ENCODE measurements around the gene ZNF407. TPM values are rescaled to one million over a fixed set of nuclear protein-coding genes. Genes with fewer than 3 reads are reported as not detected.

ZNF407 gene
- total RNA-seq, 1 experiment from 2014 or later = 18.1 TPM

GRCh38 chr18:74902147-74902455 is 304.4 kb downstream of the ZNF407 start:
- H3K4me2 ChIP-seq (ENCODE audit: low read depth, low read length, poor library complexity, severe bottlenecking) = no peak overlapping the region
- no peaks in the 10 kb centered on the region for H4K20me1 ChIP-seq (ENCODE audit: insufficient read depth, low read depth, low read length)

GRCh38 chr18:74905247-74905646 is 307.6 kb downstream of the ZNF407 start:
- no peak overlapping the region for H3K4me3 ChIP-seq (ENCODE audit: low read length)
- no peak overlapping the region for H3K9ac ChIP-seq (ENCODE audit: low read length)
- H3K27me3 ChIP-seq (ENCODE audit: low read length) = no peaks in the 10 kb centered on the region
- DNase-seq = no peak
- H3K4me2 ChIP-seq (ENCODE audit: low read depth, low read length, poor library complexity, severe bottlenecking) = no peak overlapping the region
- no peaks in the 10 kb centered on the region for H3K4me1 ChIP-seq (ENCODE audit: low read length)
- H3K79me2 ChIP-seq (ENCODE audit: low read length) = no peaks in the 10 kb centered on the region
- no peaks in the 10 kb centered on the region for H4K20me1 ChIP-seq (ENCODE audit: insufficient read depth, low read depth, low read length)
- no peaks in the 10 kb centered on the region for H3K9me2 ChIP-seq (replicated peaks; ENCODE audit: insufficient read depth, low read length)
- H2AFZ ChIP-seq (ENCODE audit: low read length) = no peak overlapping the region
- no peaks in the 10 kb centered on the region for H3K9me3 ChIP-seq (ENCODE audit: low read length)
- H3K27ac ChIP-seq (ENCODE audit: low read length) = no peak overlapping the region
- no peaks in the 10 kb centered on the region for H3K36me3 ChIP-seq (ENCODE audit: insufficient read depth, low read length)

More at GRCh38 chr18:74902147-74902455, 304.4 kb downstream of the ZNF407 start:
- Histone ChIP-seq H3K27ac (ENCODE audit: low read length) (no peak overlapping the region), H2AFZ (ENCODE audit: low read length) (no peak overlapping the region), H3K9me3 (ENCODE audit: low read length) (no peaks in the 10 kb centered on the region), H3K9ac (ENCODE audit: low read length) (no peak overlapping the region), H3K4me1 (ENCODE audit: low read length) (peaks cover 7% of the 10 kb centered on the region), H3K79me2 (ENCODE audit: low read length) (no peaks in the 10 kb centered on the region), H3K36me3 (ENCODE audit: insufficient read depth, low read length) (no peaks in the 10 kb centered on the region), H3K4me3 (ENCODE audit: low read length) (no peak overlapping the region), H3K27me3 (ENCODE audit: low read length) (no peaks in the 10 kb centered on the region), H3K9me2 (replicated peaks; ENCODE audit: insufficient read depth, low read length) (no peaks in the 10 kb centered on the region)
- DNase-seq = no peak

GRCh38 chr18:74906184-74906583 is 308.5 kb downstream of the ZNF407 start:
- Histone ChIP-seq H4K20me1 (ENCODE audit: insufficient read depth, low read depth, low read length) (no peaks in the 10 kb centered on the region), H3K4me1 (ENCODE audit: low read length) (no peaks in the 10 kb centered on the region), H3K27me3 (ENCODE audit: low read length) (no peaks in the 10 kb centered on the region), H3K9ac (ENCODE audit: low read length) (no peak overlapping the region), H3K4me3 (ENCODE audit: low read length) (no peak overlapping the region), H3K4me2 (ENCODE audit: low read depth, low read length, poor library complexity, severe bottlenecking) (no peak overlapping the region), H3K79me2 (ENCODE audit: low read length) (no peaks in the 10 kb centered on the region), H3K27ac (ENCODE audit: low read length) (no peak overlapping the region), H3K36me3 (ENCODE audit: insufficient read depth, low read length) (no peaks in the 10 kb centered on the region), H3K9me2 (replicated peaks; ENCODE audit: insufficient read depth, low read length) (no peaks in the 10 kb centered on the region), H3K9me3 (ENCODE audit: low read length) (no peaks in the 10 kb centered on the region), H2AFZ (ENCODE audit: low read length) (no peak overlapping the region)
- DNase-seq = no peak

- no peaks in the 10 kb centered on the region for H3K36me3 ChIP-seq (ENCODE audit: insufficient read depth, low read length)
- no peak overlapping the region for H3K27ac ChIP-seq (ENCODE audit: low read length)
- H3K9ac ChIP-seq (ENCODE audit: low read length) = no peak overlapping the region
- no peaks in the 10 kb centered on the region for H4K20me1 ChIP-seq (ENCODE audit: insufficient read depth, low read depth, low read length)
- peaks cover 19% of the 10 kb centered on the region for H3K4me1 ChIP-seq (ENCODE audit: low read length)
- H3K9me3 ChIP-seq (ENCODE audit: low read length) = no peaks in the 10 kb centered on the region
- no peak overlapping the region for H3K4me3 ChIP-seq (ENCODE audit: low read length)
- H3K79me2 ChIP-seq (ENCODE audit: low read length) = no peaks in the 10 kb centered on the region
- no peak overlapping the region for H2AFZ ChIP-seq (ENCODE audit: low read length)
- DNase-seq = no peak
- no peaks in the 10 kb centered on the region for H3K9me2 ChIP-seq (replicated peaks; ENCODE audit: insufficient read depth, low read length)
- H3K27me3 ChIP-seq (ENCODE audit: low read length) = no peaks in the 10 kb centered on the region
- no peak overlapping the region for H3K4me2 ChIP-seq (ENCODE audit: low read depth, low read length, poor library complexity, severe bottlenecking)
Measured at GRCh38 chr18:74914052-74914591, 316.5 kb downstream of the ZNF407 start.

- no peaks in the 10 kb centered on the region for H3K36me3 ChIP-seq (ENCODE audit: insufficient read depth, low read length)
- no peaks in the 10 kb centered on the region for H3K27me3 ChIP-seq (ENCODE audit: low read length)
- H3K4me3 ChIP-seq (ENCODE audit: low read length) = no peak overlapping the region
- H3K9me2 ChIP-seq (replicated peaks; ENCODE audit: insufficient read depth, low read length) = no peaks in the 10 kb centered on the region
- no peaks in the 10 kb centered on the region for H3K79me2 ChIP-seq (ENCODE audit: low read length)
- H2AFZ ChIP-seq (ENCODE audit: low read length) = no peak overlapping the region
- H4K20me1 ChIP-seq (ENCODE audit: insufficient read depth, low read depth, low read length) = no peaks in the 10 kb centered on the region
- no peaks in the 10 kb centered on the region for H3K9me3 ChIP-seq (ENCODE audit: low read length)
- DNase-seq = no peak
- H3K4me1 ChIP-seq (ENCODE audit: low read length) = peaks cover 19% of the 10 kb centered on the region
- H3K27ac ChIP-seq (ENCODE audit: low read length) = no peak overlapping the region
- no peak overlapping the region for H3K9ac ChIP-seq (ENCODE audit: low read length)
- no peak overlapping the region for H3K4me2 ChIP-seq (ENCODE audit: low read depth, low read length, poor library complexity, severe bottlenecking)
Measured at GRCh38 chr18:74914648-74915047, 317.0 kb downstream of the ZNF407 start.

- Histone ChIP-seq H2AFZ (ENCODE audit: low read length) (no peak overlapping the region), H3K9me3 (ENCODE audit: low read length) (no peaks in the 10 kb centered on the region), H3K4me1 (ENCODE audit: low read length) (peaks cover 19% of the 10 kb centered on the region), H3K79me2 (ENCODE audit: low read length) (no peaks in the 10 kb centered on the region), H3K4me2 (ENCODE audit: low read depth, low read length, poor library complexity, severe bottlenecking) (peak overlapping the region; percentile 38), H3K9me2 (replicated peaks; ENCODE audit: insufficient read depth, low read length) (no peaks in the 10 kb centered on the region), H3K27me3 (ENCODE audit: low read length) (no peaks in the 10 kb centered on the region), H3K4me3 (ENCODE audit: low read length) (no peak overlapping the region), H3K36me3 (ENCODE audit: insufficient read depth, low read length) (no peaks in the 10 kb centered on the region), H3K27ac (ENCODE audit: low read length) (peak overlapping the region; percentile 75), H3K9ac (ENCODE audit: low read length) (no peak overlapping the region; the same call in 1 of the 2 replicates), H4K20me1 (ENCODE audit: insufficient read depth, low read depth, low read length) (no peaks in the 10 kb centered on the region)
- DNase-seq = peak; percentile 54
Measured at GRCh38 chr18:74916773-74917393, 319.2 kb downstream of the ZNF407 start.

GRCh38 chr18:74918276-74918790 is 320.7 kb downstream of the ZNF407 start:
- no peak overlapping the region for H3K9ac ChIP-seq (ENCODE audit: low read length)
- H3K27ac ChIP-seq (ENCODE audit: low read length) = no peak overlapping the region
- no peaks in the 10 kb centered on the region for H3K9me2 ChIP-seq (replicated peaks; ENCODE audit: insufficient read depth, low read length)
- no peaks in the 10 kb centered on the region for H3K79me2 ChIP-seq (ENCODE audit: low read length)
- H3K4me1 ChIP-seq (ENCODE audit: low read length) = peaks cover 19% of the 10 kb centered on the region
- H3K4me3 ChIP-seq (ENCODE audit: low read length) = no peak overlapping the region
- H2AFZ ChIP-seq (ENCODE audit: low read length) = no peak overlapping the region
- no peaks in the 10 kb centered on the region for H3K36me3 ChIP-seq (ENCODE audit: insufficient read depth, low read length)
- no peak overlapping the region for H3K4me2 ChIP-seq (ENCODE audit: low read depth, low read length, poor library complexity, severe bottlenecking)
- no peaks in the 10 kb centered on the region for H3K27me3 ChIP-seq (ENCODE audit: low read length)
- H4K20me1 ChIP-seq (ENCODE audit: insufficient read depth, low read depth, low read length) = no peaks in the 10 kb centered on the region
- no peaks in the 10 kb centered on the region for H3K9me3 ChIP-seq (ENCODE audit: low read length)
- DNase-seq = no peak

- Histone ChIP-seq H3K4me1 (ENCODE audit: low read length) (peaks cover 13% of the 10 kb centered on the region), H2AFZ (ENCODE audit: low read length) (no peak overlapping the region), H3K79me2 (ENCODE audit: low read length) (no peaks in the 10 kb centered on the region), H3K36me3 (ENCODE audit: insufficient read depth, low read length) (no peaks in the 10 kb centered on the region), H3K4me2 (ENCODE audit: low read depth, low read length, poor library complexity, severe bottlenecking) (no peak overlapping the region), H4K20me1 (ENCODE audit: insufficient read depth, low read depth, low read length) (no peaks in the 10 kb centered on the region), H3K27ac (ENCODE audit: low read length) (no peak overlapping the region), H3K4me3 (ENCODE audit: low read length) (no peak overlapping the region), H3K9me2 (replicated peaks; ENCODE audit: insufficient read depth, low read length) (no peaks in the 10 kb centered on the region), H3K9me3 (ENCODE audit: low read length) (no peaks in the 10 kb centered on the region), H3K9ac (ENCODE audit: low read length) (no peak overlapping the region), H3K27me3 (ENCODE audit: low read length) (no peaks in the 10 kb centered on the region)
- DNase-seq = no peak
Measured at GRCh38 chr18:74921057-74921820, 323.6 kb downstream of the ZNF407 start.

Measured in Karpas-422 (cell line).